Transverse colon (tissue), 4 donors: ENCODE results near the gene GNE. TPM values are rescaled to one million over a fixed set of nuclear protein-coding genes. Genes with fewer than 3 reads are reported as not detected.
"Not testable (repeated sequence)": the region's sequence is repeated elsewhere in the genome, so short reads cannot be mapped to it uniquely, and the experiment has no call there.

ENCODE experiments used
- DNase-seq: peaks from one replicate; pipeline ENCODE4 v3.0.0-alpha.2; 2019
- H3K27ac ChIP-seq, 4 donors: fragments of 200-600 bp; sonication (generic); 2 replicates each; pipeline ENCODE4 v1.5.1; 2016 to 2018; ENCODE audit warnings: inconsistent platforms in 4 of 4
- H3K27me3 ChIP-seq: fragments of 200-600 bp; sonication (generic); 2 replicates; pipeline ENCODE4 v1.5.1; 2017; ENCODE audit warnings: inconsistent platforms
- H3K36me3 ChIP-seq, 4 donors: fragments of 200-600 bp; sonication (generic); 2 replicates each; pipeline ENCODE4 v1.5.1; 2017 to 2019; ENCODE audit warnings: inconsistent platforms in 4 of 4
- H3K4me1 ChIP-seq, 4 donors: fragments of 200-600 bp; sonication (generic); 2 replicates each; pipeline ENCODE4 v1.5.1; 2017 to 2020; ENCODE audit warnings: inconsistent platforms in 4 of 4
- H3K4me3 ChIP-seq, 4 donors: fragments of 200-600 bp; sonication (generic); 1 replicate in 1 of 4; 2 replicates in 3 of 4; pipeline versions ENCODE4 v1.5.1 to v1.6.1; 2017 to 2019; ENCODE audit warnings: inconsistent platforms in 4 of 4
- H3K9me3 ChIP-seq, 2 donors: fragments of 200-600 bp; sonication (generic); 2 replicates each; pipeline ENCODE4 v1.5.1; 2017 to 2019; ENCODE audit warnings: inconsistent platforms in 2 of 2
- CTCF ChIP-seq, 5 experiments: fragments of 200-600 bp in 3 of 5; fragments of 450-650 bp in 2 of 5; sonication (generic) in 3 of 5; IDR thresholded peaks; 1 replicate in 2 of 5; 2 replicates in 3 of 5; pipeline ENCODE4 v1.5.1; 2016 to 2017; ENCODE audit warnings: antibody characterized with exemption in 5 of 5, inconsistent platforms in 3 of 5, mild to moderate bottlenecking in 2 of 5, moderate library complexity in 1 of 5
- EP300 ChIP-seq: sonication (generic); formaldehyde crosslinking; IDR thresholded peaks from one replicate; pipeline ENCODE4 v1.6.1; 2017; ENCODE audit warnings: antibody characterized with exemption, low read depth
- POLR2A ChIP-seq: fragments of 450-650 bp; IDR thresholded peaks from one replicate; pipeline ENCODE4 v1.6.1; 2016; ENCODE audit warnings: antibody characterized with exemption, mild to moderate bottlenecking, moderate library complexity
- POLR2AphosphoS5 ChIP-seq, 3 donors: sonication (generic); formaldehyde crosslinking; IDR thresholded peaks; one replicate each; pipeline ENCODE4 v1.6.1; 2016; ENCODE audit warnings: antibody characterized with exemption in 3 of 3
- WGBS, 2 donors: methylation state at CpG; one replicate each; pipeline ENCODE4 v1.1.5; 2018; ENCODE audit warnings: low coverage in 1 of 2; 5-methylcytosine and 5-hydroxymethylcytosine counted together
- in situ Hi-C, 4 donors: fragments of 200-750 bp; cut with MboI; loops; one replicate each; pipeline versions ENCODE4 v1.15.0 to v1.15.1; 2017; ENCODE audit warnings: low sequenced_read_pairs in 3 of 4, low pct_ligation_motif_present in 1 of 4, low pct_unique_long_range_greater_than_20kb in 1 of 4
- intact Hi-C: fragments of 100-400 bp; cut with DNase I; formaldehyde crosslinking; loops from one replicate; pipeline ENCODE4 v1.15.1; 2023; ENCODE audit warnings: low total_unique reads
- total RNA-seq, 4 donors: library from RNA; depleted of rRNA; stranded (reverse); fragments of >200 nt; gene quantifications; one replicate each; pipeline ENCODE4 v1.1.0, GENCODE V29; 2016

Gene GNE
- total RNA-seq, 4 donors from 2014 or later, result 32.2 to 122 (median 82.1) TPM

GRCh38 chr9:36276254-36276653, 18.0 kb upstream of the GNE start:
- 48 to 53% methylated on average over 1 of the region's 1 CpG for WGBS, 2 donors
- TF ChIP-seq POLR2A (no peak), POLR2AphosphoS5 (IDR thresholded peaks at IDR 0.05) (no peak), EP300 (no peak), CTCF (IDR thresholded peaks at IDR 0.05) (no peak)
- peaks cover 0 to 4% (median 2%) of the 10 kb centered on the region in 4 donors for H3K4me1 ChIP-seq
- intact Hi-C loops, result no loop called here
- no peaks in the 10 kb centered on the region for H3K27me3 ChIP-seq
- DNase-seq, result no peak
- no peaks in the 10 kb centered on the region for H3K36me3 ChIP-seq
- peak overlapping the region in 3 of 4 donors; percentile 31 to 49 (median 42) for H3K4me3 ChIP-seq
- peak overlapping the region; percentile 37 to 83 (median 70) for H3K27ac ChIP-seq
- in situ Hi-C loops, result no loop called here
- no peaks in the 10 kb centered on the region for H3K9me3 ChIP-seq

- no peak for TF ChIP-seq POLR2AphosphoS5 (IDR thresholded peaks at IDR 0.05)
- no peak for TF ChIP-seq CTCF (IDR thresholded peaks at IDR 0.05)
- TF ChIP-seq EP300, result no peak
- TF ChIP-seq POLR2A, result no peak
- in situ Hi-C loops, result no loop called here
Measured at GRCh38 chr9:36275060-36275459, 16.8 kb upstream of the GNE start.

GRCh38 chr9:36273354-36273753, 15.1 kb upstream of the GNE start:
- in situ Hi-C loops, H3K27me3 ChIP-seq, intact Hi-C loops, H3K4me1 ChIP-seq, DNase-seq, H3K9me3 ChIP-seq, H3K36me3 ChIP-seq, H3K4me3 ChIP-seq: not testable (repeated sequence)
- WGBS, 2 donors, result 33 to 83% methylated on average over 1 to 7 of the region's 7 CpGs
- peak overlapping the region in 1 of 4 donors; percentile 17 for H3K27ac ChIP-seq

More at GRCh38 chr9:36275060-36275459, 16.8 kb upstream of the GNE start:
- 69 to 74% methylated on average over 3 of the region's 3 CpGs for WGBS, 2 donors
- intact Hi-C loops, result no loop called here
- no peak for DNase-seq
- Histone ChIP-seq H3K4me1 (peaks cover 0 to 6% (median 2%) of the 10 kb centered on the region in 4 donors), H3K9me3 (no peaks in the 10 kb centered on the region), H3K27me3 (no peaks in the 10 kb centered on the region), H3K4me3 (peak overlapping the region in 3 of 4 donors; percentile 31 to 49 (median 42)), H3K27ac (peak overlapping the region; percentile 37 to 83 (median 70)), H3K36me3 (no peaks in the 10 kb centered on the region)

- Histone ChIP-seq H3K36me3 (no peaks in the 10 kb centered on the region), H3K9me3 (no peaks in the 10 kb centered on the region), H3K4me1 (peaks cover 0 to 7% (median 5%) of the 10 kb centered on the region in 4 donors), H3K4me3 (no peak overlapping the region), H3K27me3 (no peaks in the 10 kb centered on the region), H3K27ac (peak overlapping the region in 1 of 4 donors; percentile 68)
- in situ Hi-C loops (no loop called here), intact Hi-C loops (no loop called here)
- no peak for DNase-seq
- TF ChIP-seq POLR2A (no peak), POLR2AphosphoS5 (IDR thresholded peaks at IDR 0.05) (no peak), CTCF (IDR thresholded peaks at IDR 0.05) (no peak), EP300 (no peak)
- WGBS, 2 donors, result 63% methylated on average over 3 of the region's 3 CpGs; no CpG with 5 or more reads in 1 of the 2 donors
Measured at GRCh38 chr9:36268007-36268427, 9.8 kb upstream of the GNE start.

- in situ Hi-C loops (no loop called here), intact Hi-C loops (no loop called here)
- Histone ChIP-seq H3K9me3 (no peaks in the 10 kb centered on the region), H3K4me3 (no peak overlapping the region), H3K27me3 (no peaks in the 10 kb centered on the region), H3K4me1 (peaks cover 0 to 5% (median 4%) of the 10 kb centered on the region in 4 donors), H3K36me3 (no peaks in the 10 kb centered on the region), H3K27ac (no peak overlapping the region)
- WGBS, 2 donors, result 90 to 96% methylated on average over 6 to 22 of the region's 22 CpGs
- TF ChIP-seq EP300, result no peak
- TF ChIP-seq CTCF (IDR thresholded peaks at IDR 0.05), result no peak
- no peak for TF ChIP-seq POLR2A
- TF ChIP-seq POLR2AphosphoS5 (IDR thresholded peaks at IDR 0.05), result no peak
- DNase-seq, result no peak
Measured at GRCh38 chr9:36264896-36265295, 6.6 kb upstream of the GNE start.
